KG1 (cell line): ENCODE measurements around the gene MCM7.

Experiments used
- DNase-seq: peaks from one replicate; lab custom pipeline; 2025; lab: John Stamatoyannopoulos, UW

The MCM7 gene

DNA sequence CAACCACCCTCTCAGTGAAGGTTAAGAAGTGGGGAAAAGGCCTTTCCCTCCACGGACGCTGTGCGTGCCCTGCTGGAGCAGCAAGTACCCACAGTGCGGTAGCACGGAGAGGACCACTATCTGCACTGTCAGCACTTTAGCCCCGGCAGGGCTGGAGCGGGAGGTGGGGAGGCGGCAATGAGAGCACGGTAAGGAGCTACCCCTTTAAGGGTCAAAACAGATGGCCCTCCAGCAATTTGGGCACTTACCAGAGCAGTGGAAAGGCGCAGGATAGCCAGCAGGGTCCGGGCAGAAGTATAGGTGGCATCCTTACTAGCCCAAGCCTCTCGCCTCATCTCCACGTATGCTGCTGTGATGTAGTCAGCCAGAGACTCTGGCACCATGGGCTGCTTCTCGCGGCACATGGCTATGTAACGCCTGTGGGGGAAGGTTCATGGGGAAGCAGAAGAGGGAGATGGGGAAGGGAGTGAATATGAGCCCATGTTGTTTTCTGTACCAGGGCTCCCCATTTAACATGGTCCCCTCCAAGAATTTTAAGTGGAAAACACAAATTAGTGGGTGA is 7.2 kb downstream of the MCM7 start:
- no peak for DNase-seq

DNA sequence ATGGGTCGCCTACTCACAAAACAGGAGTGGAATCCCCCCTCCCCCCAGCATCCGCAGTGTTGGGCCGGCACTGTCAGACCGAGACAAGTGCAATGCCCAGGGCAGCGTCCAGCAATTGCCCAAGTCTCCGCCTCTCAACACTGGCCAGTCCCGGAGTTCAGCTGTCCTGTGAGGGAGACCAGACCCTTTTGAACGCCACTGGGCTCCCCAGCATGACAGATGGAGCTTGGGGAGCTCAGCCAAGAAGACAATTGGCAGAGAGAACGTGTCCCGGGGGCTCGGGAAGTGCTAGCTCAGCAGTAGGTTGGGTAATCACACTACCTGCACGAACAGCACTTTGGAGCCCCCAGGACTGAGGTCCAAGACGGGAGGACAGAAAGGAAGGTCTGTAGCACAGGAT is 7.7 kb downstream of the MCM7 start:
- no peak for DNase-seq

DNA sequence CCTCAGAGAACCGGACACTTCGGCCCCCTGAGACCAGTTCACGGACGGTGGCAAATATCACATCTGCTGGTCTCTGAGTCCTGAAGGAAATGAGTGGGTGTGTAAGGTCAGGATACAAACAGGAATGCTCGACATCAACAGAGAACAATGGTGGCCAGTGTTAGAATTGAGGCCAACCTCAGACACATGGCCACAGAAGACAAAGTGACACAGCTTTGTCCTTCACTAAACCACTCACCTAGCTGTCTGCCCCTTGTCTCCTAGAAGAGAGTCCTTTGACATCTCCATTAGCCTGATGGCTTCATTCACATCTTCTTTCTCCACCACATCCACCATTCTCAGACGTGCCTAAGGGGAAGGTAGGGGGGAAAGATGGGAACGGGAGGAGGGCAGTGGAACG is 8.1 kb downstream of the MCM7 start:
- DNase-seq, result no peak

DNA sequence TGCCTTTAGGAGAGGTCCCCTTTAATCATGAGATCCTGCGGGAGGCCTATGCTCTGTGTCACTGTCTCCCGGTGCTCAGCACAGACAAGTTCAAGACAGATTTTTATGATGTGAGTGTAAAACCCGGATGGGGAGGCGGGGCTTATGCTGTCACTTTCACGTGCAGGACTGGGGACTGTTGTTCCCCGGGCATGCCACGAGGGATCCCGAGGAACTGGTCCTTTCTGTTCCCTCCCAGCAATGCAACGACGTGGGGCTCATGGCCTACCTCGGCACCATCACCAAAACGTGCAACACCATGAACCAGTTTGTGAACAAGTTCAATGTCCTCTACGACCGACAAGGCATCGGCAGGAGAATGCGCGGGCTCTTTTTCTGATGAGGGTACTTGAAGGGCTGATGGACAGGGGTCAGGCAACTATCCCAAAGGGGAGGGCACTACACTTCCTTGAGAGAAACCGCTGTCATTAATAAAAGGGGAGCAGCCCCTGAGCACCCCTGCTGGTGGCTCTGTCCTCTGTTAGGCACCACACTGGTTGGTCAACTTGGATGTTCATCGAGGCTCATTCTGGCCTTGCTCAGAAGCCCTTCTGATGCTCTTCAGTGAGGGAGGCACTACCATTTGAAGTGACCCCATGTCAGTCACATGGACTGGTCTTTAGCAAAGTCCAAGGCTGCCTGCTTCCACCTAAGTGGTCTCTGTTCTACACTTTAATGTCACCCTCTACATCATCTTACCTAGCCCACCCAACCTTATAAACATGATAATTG is 9.6 kb downstream of the MCM7 start:
- no peak for DNase-seq

DNA sequence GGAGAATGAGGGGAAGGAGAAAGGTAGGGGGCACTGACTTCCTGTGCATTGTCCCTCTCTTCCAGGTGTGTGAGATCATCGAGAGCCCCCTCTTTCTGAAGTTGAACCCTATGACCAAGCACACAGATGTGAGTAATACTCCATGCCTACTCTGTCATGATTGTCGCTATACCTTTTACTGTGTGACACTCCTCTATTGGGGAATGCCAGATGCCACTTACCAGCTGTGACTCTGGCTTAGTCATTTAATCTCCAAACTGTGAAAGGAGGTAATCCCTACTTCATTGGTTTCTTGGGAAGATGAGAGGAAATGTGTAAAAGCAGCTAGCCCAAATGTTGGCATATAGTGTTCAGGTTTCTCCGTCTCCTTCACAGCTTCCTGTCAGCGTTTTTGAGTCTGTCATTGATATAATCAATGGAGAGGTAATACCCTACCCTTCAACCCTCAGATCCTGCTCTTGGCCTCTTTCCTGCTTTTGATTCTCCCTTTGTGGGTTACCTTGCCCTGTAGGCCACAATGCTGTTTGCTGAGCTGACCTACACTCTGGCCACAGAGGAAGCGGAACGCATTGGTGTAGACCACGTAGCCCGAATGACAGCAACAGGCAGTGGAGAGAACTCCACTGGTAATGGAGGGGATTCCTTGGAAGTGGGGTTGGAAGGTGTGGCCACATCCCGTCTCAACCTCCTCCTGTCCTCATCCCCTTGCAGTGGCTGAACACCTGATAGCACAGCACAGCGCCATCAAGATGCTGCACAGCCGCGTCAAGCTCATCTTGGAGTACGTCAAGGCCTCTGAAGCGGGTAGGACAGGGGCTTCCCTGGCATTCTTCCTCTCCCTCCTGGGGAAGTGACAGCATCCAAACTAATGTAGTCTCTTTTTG is 10.4 kb downstream of the MCM7 start:
- no peak for DNase-seq

DNA sequence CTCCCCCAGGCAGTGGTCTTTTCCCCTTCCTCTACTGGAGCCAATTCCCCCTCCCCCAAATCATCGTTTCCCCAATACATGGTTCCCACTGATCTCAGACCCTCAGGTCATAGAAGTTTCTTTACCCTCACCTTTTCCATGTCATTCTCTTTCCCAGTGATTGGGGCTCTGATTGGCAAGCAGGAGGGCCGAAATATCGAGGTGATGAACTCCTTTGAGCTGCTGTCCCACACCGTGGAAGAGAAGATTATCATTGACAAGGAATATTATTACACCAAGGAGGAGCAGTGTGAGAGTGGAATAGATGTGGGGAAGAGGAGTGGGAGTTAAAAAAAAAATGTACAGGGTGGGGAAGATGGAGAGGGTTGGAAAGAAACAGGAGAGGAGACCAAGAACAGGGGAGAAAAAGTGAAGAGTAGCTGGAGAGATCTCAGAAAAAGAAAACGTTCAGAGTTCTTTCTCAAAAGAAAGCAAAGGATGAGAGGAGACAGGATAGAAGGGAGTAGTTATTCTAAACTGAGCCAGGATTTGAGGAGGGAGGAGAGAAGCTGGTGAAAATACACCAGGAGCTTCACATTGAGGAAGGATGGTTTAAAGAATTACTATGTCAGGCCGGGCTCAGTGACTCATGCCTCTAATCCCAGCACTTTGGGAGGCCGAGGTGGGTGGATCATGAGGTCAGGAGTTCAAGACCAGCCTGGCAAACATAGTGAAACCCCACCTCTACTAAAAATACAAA is 11.6 kb downstream of the MCM7 start:
- DNase-seq, result no peak

DNA sequence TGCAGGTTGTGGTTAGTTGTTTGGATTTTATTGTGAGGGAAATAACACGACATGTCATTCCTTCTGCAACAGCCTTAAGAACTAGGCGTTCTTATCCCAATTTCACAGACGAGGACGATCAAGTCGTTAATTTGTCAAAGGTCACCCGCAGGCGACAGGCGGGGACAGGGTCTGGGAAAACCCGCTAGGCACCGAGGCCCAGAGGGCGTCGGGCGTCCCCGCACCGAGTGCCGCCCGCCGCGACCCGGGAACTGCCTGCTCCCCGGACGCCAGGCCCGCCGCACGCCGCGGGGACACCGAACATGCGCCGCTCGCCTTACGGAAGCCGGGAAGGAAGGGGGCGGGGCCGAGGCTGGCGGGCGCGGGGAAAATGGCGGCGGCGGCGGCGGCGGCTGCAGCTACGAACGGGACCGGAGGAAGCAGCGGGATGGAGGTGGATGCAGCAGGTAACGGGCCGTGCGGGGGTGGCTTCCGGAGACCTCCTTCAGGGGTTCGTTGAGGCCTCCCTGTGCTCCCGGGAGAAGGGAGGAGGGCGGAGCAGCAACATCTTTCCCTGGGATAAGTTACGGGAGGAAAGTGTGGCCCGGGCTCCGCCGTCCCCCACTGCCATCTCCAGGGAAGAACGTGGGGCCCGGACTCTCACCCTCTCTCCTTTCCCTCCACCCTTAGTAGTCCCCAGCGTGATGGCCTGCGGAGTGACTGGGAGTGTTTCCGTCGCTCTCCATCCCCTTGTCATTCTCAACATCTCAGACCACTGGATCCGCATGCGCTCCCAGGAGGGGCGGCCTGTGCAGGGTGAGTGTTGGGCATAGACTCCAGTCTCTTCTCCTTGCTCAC is 12.4 kb downstream of the MCM7 start, which contains the start of gene COPS6:
COPS6 (plus strand) TSS at position 349 of the 837 bp plus-strand sequence; CDS start at position 371, 22 bp downstream.
- DNase-seq, result peak; percentile 10

DNA sequence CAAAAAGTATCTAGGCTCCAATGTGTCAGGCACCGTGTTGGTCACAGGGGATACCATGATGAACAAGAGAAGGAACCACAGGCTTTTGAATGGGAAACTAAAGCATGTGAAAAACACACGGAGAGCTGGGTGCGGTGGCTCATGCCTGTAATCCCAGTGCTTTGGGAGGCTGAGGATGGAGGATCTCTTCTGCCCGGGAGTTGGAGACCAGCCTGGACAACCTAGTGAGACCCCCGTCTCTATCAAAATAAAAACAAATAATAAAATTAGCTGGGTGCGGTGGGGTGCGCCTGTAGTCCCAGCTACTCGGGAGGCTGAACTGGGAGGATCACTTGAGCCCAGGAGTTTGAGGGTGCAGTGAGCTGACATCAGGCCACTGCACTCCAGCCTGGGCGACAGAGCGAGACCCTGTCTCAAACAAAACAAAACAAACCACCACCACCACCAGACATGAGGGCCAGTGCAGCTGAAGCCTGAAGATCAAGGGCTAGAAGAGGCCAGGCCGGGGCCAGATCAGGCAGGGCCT is 13.0 kb downstream of the MCM7 start:
- no peak for DNase-seq

DNA sequence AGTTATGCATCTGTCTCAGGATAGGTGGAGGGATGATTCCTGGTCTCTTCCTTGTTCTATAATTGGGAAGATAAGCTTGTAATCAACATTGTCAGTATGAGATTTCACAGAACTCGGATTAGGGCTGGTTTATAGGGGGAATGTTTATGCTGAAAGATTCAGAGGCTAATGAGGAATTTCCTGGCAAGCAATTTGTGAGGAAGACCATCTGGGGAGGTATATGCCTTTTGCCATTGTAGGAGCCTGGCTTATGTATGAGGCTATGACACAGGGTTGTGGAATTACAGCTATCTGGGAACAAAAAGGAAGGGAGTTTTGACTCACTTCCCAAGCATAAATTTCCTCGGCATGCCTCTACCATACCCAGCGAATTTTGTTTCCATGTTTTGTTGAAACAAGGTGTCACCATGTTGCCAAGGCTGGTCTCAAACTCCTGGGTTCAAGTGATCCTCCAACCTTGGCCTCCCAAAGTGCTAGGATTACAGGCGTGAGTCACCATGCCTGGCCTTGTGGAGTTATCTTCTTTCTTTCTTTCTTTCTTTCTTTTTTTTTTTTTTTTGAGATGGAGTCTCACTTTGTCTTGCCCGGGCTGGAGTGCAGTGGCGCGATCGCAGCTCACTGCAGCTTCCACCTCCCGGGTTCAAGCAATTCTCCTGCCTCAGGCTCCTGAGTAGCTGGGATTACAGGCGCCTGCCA is 14.0 kb downstream of the MCM7 start:
- no peak for DNase-seq

DNA sequence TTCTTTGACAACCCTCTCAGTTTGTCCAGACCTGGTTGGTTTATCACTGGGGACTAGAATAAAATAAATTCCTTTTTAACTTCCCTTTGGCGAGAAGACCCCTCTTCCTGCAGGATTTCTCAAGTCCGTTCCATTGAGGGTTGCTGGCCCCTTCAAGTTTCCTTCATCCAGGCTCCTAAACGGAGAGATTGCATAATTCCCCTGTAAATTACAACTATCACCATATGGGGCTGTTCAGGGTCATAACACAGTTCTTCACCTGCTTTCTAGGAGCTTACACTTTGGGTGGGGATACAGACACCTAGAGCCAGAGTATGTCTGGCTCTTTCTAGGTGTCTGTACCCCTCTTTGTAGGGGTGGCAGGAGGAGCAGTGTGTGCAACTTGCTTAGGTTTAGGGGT is 15.7 kb downstream of the MCM7 start:
- DNase-seq, result no peak

DNA sequence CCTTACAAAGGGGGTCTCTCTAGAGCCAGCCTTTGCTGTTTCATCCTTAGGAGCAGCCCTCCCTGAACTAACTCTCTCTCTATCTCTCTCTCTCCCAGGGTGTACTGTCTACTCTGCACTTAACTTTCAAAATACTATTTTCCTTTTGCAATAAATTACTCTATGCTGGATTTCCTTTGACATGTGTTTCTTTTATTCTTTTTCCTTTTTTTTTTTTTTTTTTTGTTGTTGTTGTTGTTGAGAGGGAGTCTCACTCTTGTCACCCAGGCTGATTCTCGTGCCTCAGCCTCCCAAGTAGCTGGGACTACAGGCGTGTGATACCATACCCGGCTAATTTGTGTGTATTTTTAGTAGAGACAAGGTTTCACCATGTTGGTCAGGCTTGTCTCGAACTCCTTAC is 18.2 kb downstream of the MCM7 start:
- no peak for DNase-seq

DNA sequence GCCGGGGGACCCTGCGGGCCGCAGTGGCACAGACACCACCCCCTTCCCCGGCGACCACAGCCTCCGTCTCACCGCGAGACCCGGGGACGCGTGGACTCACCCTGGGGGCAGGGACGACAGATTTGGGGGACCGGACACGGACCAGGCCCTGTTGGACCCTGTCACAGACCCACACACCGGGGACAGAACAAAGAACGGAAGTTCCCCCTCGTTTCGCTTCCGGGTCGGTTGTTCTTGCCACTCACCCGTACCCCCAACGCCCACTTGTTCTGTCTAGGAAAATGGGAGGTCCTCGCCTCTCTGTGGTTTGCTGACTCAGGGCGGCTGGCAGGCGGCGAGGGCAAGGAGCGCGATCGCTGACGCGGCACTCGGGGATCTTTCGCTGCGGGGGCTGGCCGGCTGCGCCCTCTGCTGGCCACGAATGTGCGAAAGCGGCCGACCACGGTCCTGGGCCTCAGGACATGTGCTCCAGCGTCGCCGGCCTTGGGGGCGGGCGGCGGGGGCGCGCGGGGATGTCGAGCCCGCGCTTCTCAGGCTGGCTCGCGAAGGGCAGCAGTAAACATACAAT is 19.6 kb downstream of the MCM7 start, which contains the start of gene ZNF3:
ZNF3 (minus strand) TSS at position 189 of the 568 bp plus-strand sequence. CDS start 4,366 bp downstream, outside the sequence.
- DNase-seq, result peak; percentile 55

DNA sequence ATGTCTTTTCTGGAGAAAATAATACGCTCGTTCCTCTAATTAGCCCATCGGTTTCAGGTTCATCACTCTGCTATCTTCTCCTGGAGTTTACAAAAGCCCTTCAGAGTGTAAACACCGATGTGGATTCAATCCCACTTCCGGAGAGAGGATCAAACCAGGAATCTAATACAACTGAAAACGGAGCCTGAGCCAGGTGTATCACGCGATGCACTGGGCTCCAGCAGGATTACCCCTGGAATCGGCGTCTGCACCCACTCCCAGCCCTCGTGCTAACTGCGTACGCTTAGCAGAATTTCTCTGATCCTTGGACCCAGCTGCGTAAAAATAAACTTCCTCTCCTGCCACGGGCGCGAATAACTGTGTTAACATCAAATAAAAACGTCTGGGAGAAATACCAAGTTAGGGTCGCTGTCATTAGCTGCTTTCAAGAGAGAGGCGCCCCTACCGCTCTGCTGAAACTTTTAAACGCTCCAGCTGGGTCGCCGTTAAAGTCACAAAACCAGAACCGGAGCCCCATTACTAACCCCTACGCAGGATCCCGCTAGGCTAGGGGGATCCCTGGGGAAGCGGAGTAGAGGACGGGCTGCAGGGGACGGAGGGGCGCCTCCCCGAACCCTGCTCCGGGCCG is 20.2 kb downstream of the MCM7 start:
- no peak for DNase-seq

DNA sequence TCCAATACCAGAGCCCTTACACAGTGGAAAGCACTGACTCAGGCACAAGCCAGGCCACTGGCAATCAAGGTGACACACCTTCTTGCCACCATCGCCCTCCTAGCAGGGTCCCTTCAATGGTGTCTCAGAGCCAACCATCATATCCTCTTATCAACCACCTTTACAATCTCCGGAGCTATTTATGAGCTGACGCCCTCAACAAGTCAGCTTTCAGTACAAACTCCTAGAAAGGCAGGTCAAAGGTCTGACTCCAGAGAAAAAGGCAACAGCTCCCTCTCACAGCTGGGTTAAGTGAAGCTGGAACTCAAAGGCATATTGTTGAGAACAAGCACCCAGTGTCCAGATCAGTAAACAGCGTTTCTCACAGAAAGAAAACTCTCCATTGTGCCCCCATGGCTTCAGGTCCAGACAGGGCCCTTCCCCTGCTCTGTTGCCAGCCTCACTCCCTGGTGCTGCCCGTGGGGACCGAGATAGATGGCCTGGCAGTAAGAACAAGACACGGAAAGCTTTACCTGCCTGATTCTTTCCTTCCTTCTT is 22.1 kb downstream of the MCM7 start:
- DNase-seq, result no peak

DNA sequence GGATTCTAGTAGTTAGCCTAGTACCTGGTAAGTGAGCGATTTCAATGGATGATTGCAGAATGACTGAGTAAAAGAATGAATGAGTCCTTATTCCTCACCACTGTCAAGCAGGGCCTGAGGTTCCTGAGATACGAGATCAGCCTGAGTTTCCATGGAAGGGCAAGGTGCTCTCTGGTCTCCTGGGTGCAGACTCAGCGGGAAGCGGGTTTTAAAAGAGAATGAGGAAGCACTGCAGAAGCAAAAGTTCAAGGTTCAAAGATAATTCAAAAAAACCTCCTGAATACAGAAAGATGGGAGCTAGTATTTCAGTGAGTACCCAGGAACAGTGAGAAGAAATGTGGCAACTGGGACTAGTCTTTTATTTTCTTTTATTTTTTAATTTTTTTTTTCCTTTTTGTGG is 24.0 kb downstream of the MCM7 start:
- DNase-seq, result no peak

DNA sequence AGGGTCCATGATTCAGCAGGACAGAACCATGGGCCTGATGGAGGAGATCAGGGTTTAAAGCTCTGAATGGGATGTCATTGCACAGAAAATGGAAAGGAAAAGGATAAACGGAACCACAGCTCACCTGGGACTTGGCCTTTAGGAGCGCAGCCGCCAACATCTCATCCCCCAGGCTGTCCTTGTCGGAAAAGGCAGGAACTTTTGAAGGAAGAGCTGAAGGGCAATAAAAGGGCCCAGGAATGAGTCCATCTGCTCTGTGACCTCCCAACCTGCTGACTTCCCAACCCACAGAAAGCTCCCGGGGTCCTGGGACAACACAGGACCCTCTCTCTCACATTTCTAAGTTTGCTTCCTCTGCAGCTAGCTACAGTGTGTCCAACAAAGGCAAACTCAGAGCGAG is 25.8 kb downstream of the MCM7 start:
- DNase-seq, result no peak

DNA sequence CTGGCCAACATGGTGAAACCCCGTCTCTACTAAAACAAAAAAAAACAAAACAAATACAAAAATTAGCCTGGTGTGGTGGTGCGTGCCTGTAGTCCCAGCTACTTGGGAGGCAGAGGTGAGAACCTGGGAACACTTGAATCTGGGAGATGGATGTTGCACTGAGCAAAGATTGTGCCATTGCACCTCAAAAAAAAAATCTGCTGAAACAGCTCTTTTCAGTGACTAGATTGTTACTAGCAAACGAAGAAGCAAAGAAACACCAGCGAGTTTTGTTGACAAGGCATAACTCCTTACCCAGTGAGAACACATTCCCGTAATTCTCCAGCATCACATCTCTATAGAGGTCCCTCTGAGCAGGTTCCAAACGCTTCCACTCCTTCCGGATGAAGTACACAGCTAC is 26.4 kb downstream of the MCM7 start:
- DNase-seq, result no peak

DNA sequence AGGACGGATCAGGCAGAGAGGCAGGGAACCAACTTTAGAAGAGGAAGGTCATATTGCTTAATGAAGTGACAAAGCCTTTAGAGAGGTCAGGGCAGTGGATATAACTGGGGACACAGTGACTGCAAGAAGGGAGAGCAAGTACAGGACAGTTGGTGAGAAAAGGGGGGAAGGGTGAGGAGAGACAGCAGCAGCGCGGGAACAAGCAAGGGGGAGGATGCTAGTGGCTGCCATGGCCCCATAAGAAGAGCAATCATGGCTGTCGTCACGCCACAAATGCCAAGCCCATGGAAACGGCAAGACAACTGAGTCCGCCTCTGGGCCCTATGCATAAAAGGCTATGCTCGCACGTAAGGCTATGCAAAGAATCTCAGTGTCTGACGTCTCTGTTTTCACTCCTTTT is 28.7 kb downstream of the MCM7 start:
- no peak for DNase-seq
